H1 (cell line): ENCODE measurements around the gene FAN1. TPM values are rescaled to one million over a fixed set of nuclear protein-coding genes. Genes with fewer than 3 reads are reported as not detected.
A peak's percentile ranks its signal among the peaks of the same experiment; 100 is the strongest.

Source experiments
- CTCF ChIA-PET: fragments of 300-600 bp; sonication (Branson Sonifier 250); formaldehyde crosslinking; loops from one replicate; lab custom pipeline; 2021; ENCODE audit not compliant: partially characterized antibody; lab: Charles Lee
- POLR2A ChIA-PET: fragments of 300-600 bp; sonication (Branson Sonifier 250); formaldehyde crosslinking; loops from one replicate; lab custom pipeline; 2021; ENCODE audit warnings: inconsistent platforms; ENCODE audit not compliant: partially characterized antibody; lab: Charles Lee
- DNase-seq, 2 experiments: peaks; one replicate each; pipeline versions ENCODE4 v3.0.0 to v3.0.0-alpha.2; 2010 to 2022; ENCODE audit warnings: low spot score in 2 of 2, low read depth in 1 of 2, mixed read lengths in 1 of 2
- FAIRE-seq: peaks from 2 replicates; lab custom pipeline; 2011; peaks lifted over from hg19 to GRCh38; lab: Jason Lieb, UNC
- H2AFZ ChIP-seq: 2 replicates; pipeline ENCODE4 v1.8.1; 2012; ENCODE audit warnings: low read length, inconsistent platforms
- H2AK5ac ChIP-seq: 2 replicates; pipeline ENCODE4 v1.6.1; 2013; ENCODE audit warnings: low read depth, low read length
- H2BK120ac ChIP-seq: replicated peaks from 2 replicates; pipeline ENCODE3; 2013; ENCODE audit warnings: low read depth, low read length, inconsistent platforms
- H2BK12ac ChIP-seq: 2 replicates; pipeline ENCODE4 v1.6.1; 2013; ENCODE audit warnings: low read depth, low read length
- H2BK15ac ChIP-seq: 2 replicates; pipeline ENCODE4 v1.6.1; 2013; ENCODE audit warnings: low read length
- H2BK20ac ChIP-seq: 2 replicates; pipeline ENCODE4 v1.6.1; 2013; ENCODE audit warnings: low read length
- H2BK5ac ChIP-seq: 2 replicates; pipeline ENCODE4 v1.6.1; 2013; ENCODE audit warnings: low read depth, low read length
- H3K14ac ChIP-seq: 2 replicates; pipeline ENCODE4 v1.6.1; 2013; ENCODE audit warnings: inconsistent platforms; ENCODE audit not compliant: insufficient read length
- H3K18ac ChIP-seq: 2 replicates; pipeline ENCODE4 v1.6.1; 2013; ENCODE audit warnings: low read length; ENCODE audit errors: extremely low read depth
- H3K23ac ChIP-seq: 2 replicates; pipeline ENCODE4 v1.6.1; 2013; ENCODE audit warnings: inconsistent platforms; ENCODE audit not compliant: insufficient read length
- H3K23me2 ChIP-seq: 2 replicates; pipeline ENCODE4 v1.6.1; 2013; ENCODE audit warnings: low read depth, low read length
- H3K27ac ChIP-seq: 2 replicates; pipeline ENCODE4 v1.6.1; 2011; ENCODE audit warnings: low read depth, low read length, inconsistent platforms
- H3K27me3 ChIP-seq, 4 experiments: replicated peaks in 1 of 4; 1 replicate in 1 of 4; 2 replicates in 3 of 4; pipeline versions ENCODE4 v1.6.1 to v1.8.1; 2011 to 2013; ENCODE audit warnings: low read length in 3 of 4, mild to moderate bottlenecking in 3 of 4, inconsistent platforms in 2 of 4, mixed read lengths in 2 of 4, moderate library complexity in 1 of 4; ENCODE audit not compliant: control insufficient read depth in 3 of 4, insufficient read depth in 3 of 4; ENCODE audit errors: extremely low read depth in 1 of 4
- H3K36me3 ChIP-seq, 4 experiments: 2 replicates each; pipeline versions ENCODE4 v1.6.1 to v1.8.1; 2011 to 2013; ENCODE audit warnings: mild to moderate bottlenecking in 4 of 4, low read length in 3 of 4, moderate library complexity in 2 of 4, control low read depth in 1 of 4, inconsistent platforms in 1 of 4; ENCODE audit not compliant: insufficient read depth in 4 of 4, control insufficient read depth in 2 of 4
- H3K4ac ChIP-seq: replicated peaks from 2 replicates; pipeline ENCODE3; 2013; ENCODE audit warnings: low read length, low read depth, mixed read lengths, inconsistent platforms; ENCODE audit not compliant: insufficient read length
- H3K4me1 ChIP-seq, 4 experiments: replicated peaks in 1 of 4; 1 replicate in 1 of 4; 2 replicates in 3 of 4; pipeline versions ENCODE4 v1.6.1 to v1.8.1; 2011 to 2013; ENCODE audit warnings: low read length in 3 of 4, inconsistent platforms in 2 of 4, mixed read lengths in 1 of 4; ENCODE audit not compliant: insufficient read depth in 4 of 4, control insufficient read depth in 3 of 4
- H3K4me2 ChIP-seq, 2 experiments: 2 replicates each; pipeline versions ENCODE4 v1.6.1 to v1.8.1; 2011 to 2013; ENCODE audit warnings: low read depth in 2 of 2, low read length in 2 of 2, control low read depth in 1 of 2, inconsistent platforms in 1 of 2, mild to moderate bottlenecking in 1 of 2; ENCODE audit not compliant: insufficient read depth in 1 of 2
- H3K4me3 ChIP-seq, 4 experiments: fragments of 200-600, 300-600 bp in 1 of 4; sonication (generic), shearing (Covaris generic), sonication (Bioruptor Twin) in 1 of 4; 2 replicates each; pipeline versions ENCODE4 v1.5.1 to v1.8.1; 2011 to 2016; ENCODE audit warnings: low read length in 4 of 4, low read depth in 3 of 4, control low read depth in 2 of 4, inconsistent platforms in 2 of 4, mild to moderate bottlenecking in 2 of 4, mixed read lengths in 1 of 4, moderate library complexity in 1 of 4; ENCODE audit not compliant: insufficient read depth in 2 of 4; ENCODE audit errors: extremely low read depth in 1 of 4
- H3K56ac ChIP-seq: replicated peaks from 2 replicates; pipeline ENCODE3; 2013; ENCODE audit warnings: low read depth, mild to moderate bottlenecking, mixed read lengths, low read length, inconsistent platforms; ENCODE audit not compliant: insufficient read length
- H3K79me1 ChIP-seq: 2 replicates; pipeline ENCODE4 v1.6.1; 2013; ENCODE audit warnings: low read depth, low read length, control low read depth
- H3K79me2 ChIP-seq, 2 experiments: 2 replicates each; pipeline versions ENCODE4 v1.6.1 to v1.8.1; 2012 to 2013; ENCODE audit warnings: low read length in 2 of 2, mild to moderate bottlenecking in 2 of 2, inconsistent platforms in 1 of 2; ENCODE audit not compliant: insufficient read depth in 2 of 2, control insufficient read depth in 1 of 2
- H3K9ac ChIP-seq, 4 experiments: replicated peaks in 1 of 4; 1 replicate in 1 of 4; 2 replicates in 3 of 4; pipeline versions ENCODE4 v1.6.1 to v1.8.1; 2011 to 2013; ENCODE audit warnings: low read depth in 3 of 4, low read length in 3 of 4, control low read depth in 2 of 4, mild to moderate bottlenecking in 2 of 4, moderate library complexity in 2 of 4, inconsistent platforms in 1 of 4; ENCODE audit errors: extremely low read depth in 1 of 4
- H3K9me3 ChIP-seq, 2 experiments: 2 replicates each; pipeline versions ENCODE4 v1.6.1 to v1.8.1; 2012 to 2013; ENCODE audit warnings: mild to moderate bottlenecking in 2 of 2, moderate library complexity in 2 of 2, control low read depth in 1 of 2, inconsistent platforms in 1 of 2, low read depth in 1 of 2, low read length in 1 of 2, mixed read lengths in 1 of 2; ENCODE audit not compliant: insufficient read depth in 2 of 2
- H4K20me1 ChIP-seq, 2 experiments: replicated peaks in 1 of 2; 2 replicates each; pipeline versions ENCODE3 to v1.8.1; 2011 to 2013; ENCODE audit warnings: inconsistent platforms in 2 of 2, low read length in 2 of 2, mild to moderate bottlenecking in 1 of 2; ENCODE audit not compliant: insufficient read depth in 2 of 2, control insufficient read depth in 1 of 2
- H4K5ac ChIP-seq: 2 replicates; pipeline ENCODE4 v1.6.1; 2013; ENCODE audit warnings: low read length, low read depth, mixed read lengths, inconsistent platforms; ENCODE audit not compliant: insufficient read length
- H4K8ac ChIP-seq: 2 replicates; pipeline ENCODE4 v1.8.0; 2013; ENCODE audit warnings: mild to moderate bottlenecking, moderate library complexity, low read length, inconsistent platforms; ENCODE audit not compliant: insufficient read depth; ENCODE audit errors: extremely low read depth
- H4K91ac ChIP-seq: replicated peaks from 2 replicates; pipeline ENCODE3; 2013; ENCODE audit warnings: low read length, mixed read lengths, inconsistent platforms; ENCODE audit not compliant: insufficient read length
- RAD21 ChIP-seq, 2 experiments: IDR thresholded peaks in 1 of 2; conservative IDR thresholded peaks in 1 of 2; 2 replicates each; pipeline ENCODE4 v1.6.1; 2011; ENCODE audit warnings: low read depth in 2 of 2, low read length in 2 of 2, improper control_type of control experiment in 1 of 2, inconsistent platforms in 1 of 2, mild to moderate bottlenecking in 1 of 2, moderate library complexity in 1 of 2
- TAF1 ChIP-seq: IDR thresholded peaks from 2 replicates; pipeline ENCODE4 v1.6.1; 2011; ENCODE audit warnings: mild to moderate bottlenecking, low read depth, low read length
- WGBS, 2 experiments: shearing (Covaris generic) in 1 of 2; methylation state at CpG; one replicate each; pipeline versions ENCODE4 v1.1.6 to v1.1.7; 2013 to 2015; ENCODE audit warnings: low lambda C conversion rate in 2 of 2, mixed read lengths in 2 of 2, inconsistent platforms in 1 of 2, low coverage in 1 of 2, missing lambda C conversion rate in 1 of 2; ENCODE audit not compliant: insufficient replicate concordance in 2 of 2, insufficient coverage in 1 of 2, insufficient read length in 1 of 2; ENCODE audit errors: extremely low coverage in 1 of 2, missing lambda C conversion rate in 1 of 2; 5-methylcytosine and 5-hydroxymethylcytosine counted together
- polyA plus RNA-seq, 7 experiments: library from polyadenylated mRNA; depleted of rRNA in 3 of 7; stranded (reverse) in 5 of 7; unstranded in 2 of 7; fragments of >200 nt in 5 of 7; fragments of 200-250 nt in 2 of 7; gene quantifications; 1 replicate in 5 of 7; 2 replicates in 1 of 7; 4 replicates in 1 of 7; pipeline versions ENCODE4 v1.2.1 to v1.2.3, GENCODE V29; 2011 to 2013; ENCODE audit warnings: missing spikeins in 2 of 7, mixed read lengths in 2 of 7
- total RNA-seq: library from RNA; stranded (reverse); fragmentation: NEBNext Ultra II Directional; extraction: Animal tissue kit (Norgen Biotek cat#: 25700); gene quantifications from 2 replicates; pipeline ENCODE4 v1.2.1, GENCODE V29; 2021

FAN1 gene
- total and polyA plus RNA-seq, 2 of the 8 experiments (the other 6 are each of a cell fraction or from before 2014, with no cell fraction given), result 8.6 to 24.9 TPM

GRCh38 chr15:30878515-30878914, 25.2 kb upstream of the FAN1 start:
- Histone ChIP-seq H3K4ac (no peak overlapping the region), H3K23me2 (no peaks in the 10 kb centered on the region), H4K8ac (no peak overlapping the region), H3K18ac (no peak overlapping the region), H3K36me3 (no peaks in the 10 kb centered on the region), H2BK5ac (no peak overlapping the region), H2BK120ac (no peak overlapping the region), H3K79me1 (no peaks in the 10 kb centered on the region), H3K9ac (no peak overlapping the region), H2AFZ (no peak overlapping the region), H3K27ac (no peak overlapping the region), H4K5ac (no peak overlapping the region), H3K79me2 (no peaks in the 10 kb centered on the region), H3K23ac (no peak overlapping the region), H4K91ac (no peak overlapping the region), H3K9me3 (no peaks in the 10 kb centered on the region), H3K56ac (no peak overlapping the region), H2BK15ac (no peak overlapping the region), H3K4me1 (no peaks in the 10 kb centered on the region), H2BK12ac (no peak overlapping the region), H3K4me3 (no peak overlapping the region), H2BK20ac (no peak overlapping the region), H4K20me1 (no peaks in the 10 kb centered on the region), H3K4me2 (no peak overlapping the region), H3K14ac (no peak overlapping the region), H3K27me3 (no peaks in the 10 kb centered on the region; a peak in 1 of 7 replicates), H2AK5ac (no peak overlapping the region)
- ChIA-PET POLR2A (no interaction called here), CTCF (no interaction called here)
- 41% methylated on average over 1 of the region's 1 CpG; no CpG with 5 or more reads in 1 of the 2 experiments for WGBS, 2 experiments
- TF ChIP-seq TAF1, result no peak
- TF ChIP-seq RAD21 (IDR thresholded peaks at IDR 0.05 in 1 of 2, conservative IDR thresholded peaks at IDR 0.05 in 1 of 2; ENCODE audit: low read depth in 2 of 2, low read length in 2 of 2), result peak; percentile 28 to 29
- FAIRE-seq (no peak), DNase-seq (no peak)
